GM19455 (cell line): ENCODE data around the gene HOXD11.

Experiments used
- ATAC-seq: cut with Tn5 transposase; IDR thresholded peaks from one replicate; pipeline ENCODE4 v1.9.1; 2021; ENCODE audit not compliant: unreplicated experiment

HOXD11 gene

GRCh38 chr2:176105078-176105729 is 1.9 kb upstream of the HOXD11 start:
- ATAC-seq: no peak

DNA sequence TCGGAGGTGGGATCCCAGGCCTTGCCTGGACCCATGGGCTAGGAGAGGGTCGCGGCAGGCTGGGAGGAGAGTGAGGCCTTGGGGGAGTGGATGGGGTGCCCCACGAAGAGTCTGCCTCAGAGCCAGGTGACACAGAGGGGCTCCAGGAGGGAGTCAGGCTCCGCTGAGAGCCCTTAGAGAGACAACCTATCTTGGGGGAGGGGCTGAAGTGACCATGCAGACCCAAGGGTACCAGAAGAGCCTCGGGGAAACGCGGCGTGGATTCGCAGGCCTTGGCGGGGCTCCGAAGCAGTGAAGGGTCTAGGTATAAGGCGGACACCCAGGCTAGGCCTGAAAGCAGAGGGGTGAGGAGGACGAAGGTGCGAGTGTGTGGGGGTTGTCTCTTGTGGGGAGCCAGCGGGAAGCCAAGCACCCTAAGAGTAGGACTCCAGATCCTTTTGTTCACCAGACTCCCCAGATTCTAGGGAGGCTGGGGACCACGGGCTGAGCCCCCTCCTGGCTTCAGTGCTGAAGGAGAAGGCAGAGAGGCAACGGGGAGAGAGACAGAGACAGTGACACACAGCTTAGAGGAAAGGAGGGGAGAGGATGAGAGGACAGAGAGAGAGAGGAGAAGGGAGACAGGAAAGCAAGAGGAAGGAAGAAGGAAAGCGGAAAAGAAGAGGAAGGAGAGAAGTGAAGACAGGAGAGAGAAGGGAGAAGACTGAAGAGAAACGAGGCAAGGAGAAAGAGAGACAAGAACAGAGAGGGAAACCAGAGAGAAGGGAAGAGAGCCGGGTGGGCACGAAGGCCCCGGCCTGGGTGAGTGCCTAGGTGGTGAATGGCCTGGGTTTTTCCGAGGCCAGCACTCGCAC is 1.1 kb upstream of the HOXD11 start:
- ATAC-seq: no peak

DNA sequence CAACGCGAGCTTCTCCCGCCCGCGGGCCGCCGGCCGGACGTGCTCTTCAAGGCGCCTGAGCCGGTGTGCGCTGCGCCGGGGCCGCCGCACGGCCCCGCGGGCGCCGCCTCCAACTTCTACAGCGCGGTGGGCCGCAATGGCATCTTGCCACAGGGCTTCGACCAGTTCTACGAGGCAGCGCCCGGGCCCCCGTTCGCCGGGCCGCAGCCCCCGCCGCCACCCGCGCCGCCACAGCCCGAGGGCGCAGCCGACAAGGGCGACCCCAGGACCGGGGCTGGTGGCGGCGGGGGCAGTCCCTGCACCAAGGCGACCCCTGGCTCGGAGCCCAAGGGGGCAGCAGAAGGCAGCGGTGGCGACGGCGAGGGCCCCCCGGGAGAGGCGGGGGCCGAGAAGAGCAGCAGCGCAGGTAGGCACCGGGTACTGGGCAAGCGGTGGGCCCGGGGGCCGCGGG is 676 bp downstream of the HOXD11 start:
- ATAC-seq: no peak

DNA sequence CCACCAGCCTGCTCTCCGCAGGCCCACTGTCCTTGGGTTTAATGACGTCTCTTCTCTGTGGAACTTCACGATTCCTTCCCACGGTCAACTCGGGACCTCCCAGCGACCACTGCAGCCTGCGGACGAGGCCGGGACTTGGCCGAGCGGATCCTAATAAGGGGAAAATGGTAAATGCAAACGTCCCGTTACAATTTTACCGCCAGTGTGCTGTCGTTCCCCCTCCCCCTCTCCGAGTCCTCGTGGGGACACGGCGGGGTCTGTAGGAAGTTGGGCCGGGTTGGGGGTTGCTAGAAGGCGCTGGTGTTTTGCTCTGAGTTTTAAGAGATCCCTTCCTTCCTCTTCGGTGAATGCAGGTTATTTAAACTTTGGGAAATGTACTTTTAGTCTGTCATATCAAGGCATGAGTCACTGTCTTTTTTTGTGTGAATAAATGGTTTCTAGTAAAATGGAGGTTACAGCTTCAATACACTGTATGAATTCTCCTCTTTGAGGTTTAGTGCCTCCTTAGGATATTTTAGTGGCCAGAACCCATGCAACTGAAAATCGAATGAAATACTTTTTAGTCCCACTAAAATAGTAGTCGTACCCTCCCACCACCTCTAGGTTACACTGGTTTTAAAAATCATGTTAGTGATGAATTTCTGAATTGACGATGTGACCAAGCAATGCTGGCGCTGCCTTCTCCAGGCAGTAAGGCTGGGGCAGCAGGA is 2.3 kb downstream of the HOXD11 start:
- ATAC-seq: no peak

GRCh38 chr2:176109946-176110345 is 2.9 kb downstream of the HOXD11 start:
- ATAC-seq: no peak

- no peak for ATAC-seq
Measured at GRCh38 chr2:176110415-176111308, 3.6 kb downstream of the HOXD11 start.

- no peak for ATAC-seq
Measured at GRCh38 chr2:176111309-176111663, 4.2 kb downstream of the HOXD11 start.

- ATAC-seq: no peak
Measured at GRCh38 chr2:176111846-176112374, 4.8 kb downstream of the HOXD11 start.

- ATAC-seq: no peak
Measured at GRCh38 chr2:176112375-176113302, 5.6 kb downstream of the HOXD11 start.

DNA sequence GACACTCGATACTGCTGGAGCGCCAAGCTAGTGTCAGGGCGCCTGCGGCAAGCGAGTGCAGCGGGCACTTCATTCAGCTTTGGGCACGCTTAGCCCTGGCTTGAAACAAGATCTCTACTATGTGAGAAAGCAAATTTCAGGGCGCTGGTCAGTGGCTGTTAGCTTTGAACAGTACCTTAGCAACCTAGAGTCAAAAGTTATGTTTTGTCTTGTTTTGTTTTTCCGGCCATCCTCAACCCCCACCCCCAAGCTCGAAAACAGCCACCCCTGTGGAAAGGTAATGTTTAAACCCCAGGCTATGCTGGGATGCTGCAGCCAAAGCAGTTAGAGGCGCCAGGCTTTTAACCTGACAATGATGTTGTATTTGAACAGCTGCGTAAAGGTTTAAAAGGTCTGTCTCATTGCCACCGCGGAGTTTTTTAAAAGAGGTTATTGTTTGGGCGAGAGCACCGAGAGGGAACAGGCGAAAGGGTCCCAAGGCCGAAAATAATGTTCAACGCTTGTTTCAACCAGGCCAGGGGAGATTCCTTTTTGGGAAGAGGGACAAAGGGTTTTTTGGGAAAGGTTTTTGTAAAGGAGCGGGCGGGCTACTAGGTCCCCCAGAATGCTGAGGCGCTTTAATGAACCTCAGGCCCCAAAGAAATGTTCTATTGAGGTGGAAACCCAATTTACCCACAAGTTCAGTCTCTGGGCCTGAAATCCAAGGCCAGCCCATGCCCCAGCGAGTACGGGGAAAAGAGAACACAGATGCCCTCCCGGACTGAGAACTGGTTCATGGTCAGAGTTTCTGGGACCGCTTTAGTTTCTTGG is 7.2 kb downstream of the HOXD11 start:
- ATAC-seq: no peak

GRCh38 chr2:176114930-176115625 is 8.0 kb downstream of the HOXD11 start:
- no peak for ATAC-seq

GRCh38 chr2:176115883-176116813 is 9.1 kb downstream of the HOXD11 start, which contains the start of gene HOXD10:
HOXD10 (plus strand) TSS chr2:176116778; CDS start chr2:176116834, 56 bp downstream.
- ATAC-seq: no peak

DNA sequence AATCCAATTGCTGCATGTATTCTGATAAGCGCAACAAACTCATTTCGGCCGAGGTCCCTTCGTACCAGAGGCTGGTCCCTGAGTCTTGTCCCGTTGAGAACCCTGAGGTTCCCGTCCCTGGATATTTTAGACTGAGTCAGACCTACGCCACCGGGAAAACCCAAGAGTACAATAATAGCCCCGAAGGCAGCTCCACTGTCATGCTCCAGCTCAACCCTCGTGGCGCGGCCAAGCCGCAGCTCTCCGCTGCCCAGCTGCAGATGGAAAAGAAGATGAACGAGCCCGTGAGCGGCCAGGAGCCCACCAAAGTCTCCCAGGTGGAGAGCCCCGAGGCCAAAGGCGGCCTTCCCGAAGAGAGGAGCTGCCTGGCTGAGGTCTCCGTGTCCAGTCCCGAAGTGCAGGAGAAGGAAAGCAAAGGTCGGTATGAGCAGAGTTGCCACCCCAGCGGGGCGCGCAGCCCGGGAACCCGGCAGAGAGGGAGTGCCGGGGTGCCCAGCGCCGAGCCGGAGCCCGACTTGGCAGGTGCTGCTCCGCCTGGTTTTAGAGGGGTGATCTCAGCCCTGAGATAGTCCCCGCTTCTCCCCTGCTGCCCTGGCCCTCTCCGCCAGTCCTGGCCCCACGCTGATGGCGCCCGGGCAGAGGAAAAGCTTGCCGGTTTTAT is 10.2 kb downstream of the HOXD11 start:
- ATAC-seq: no peak

DNA sequence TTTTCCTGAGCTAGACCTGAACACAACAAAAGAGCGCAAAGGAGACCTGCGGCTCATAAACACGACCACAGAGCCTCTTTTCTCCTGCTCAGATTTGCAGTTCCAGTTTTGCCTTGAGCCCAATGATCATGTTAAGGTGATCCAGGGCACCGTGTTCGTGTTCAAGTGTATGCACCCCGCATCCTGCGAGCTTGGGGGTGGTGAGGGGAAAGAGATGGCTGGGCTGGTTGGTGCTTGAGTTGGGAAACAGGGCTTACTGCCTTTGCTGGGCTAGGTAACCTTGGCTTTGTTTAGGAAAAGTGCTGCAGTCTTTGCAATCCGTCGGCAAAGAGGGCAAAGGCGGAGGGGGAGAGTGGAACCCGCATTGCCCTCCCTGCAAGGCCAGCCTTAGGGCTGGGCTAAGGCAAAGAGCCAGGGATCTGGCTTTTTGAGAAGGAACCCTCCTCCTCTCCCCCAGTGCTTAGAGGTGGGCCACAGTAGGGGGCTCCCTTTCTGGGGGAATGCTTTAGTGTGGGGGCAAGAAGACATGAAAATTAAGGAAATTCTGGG is 10.8 kb downstream of the HOXD11 start:
- ATAC-seq: no peak

GRCh38 chr2:176118601-176119339 is 11.7 kb downstream of the HOXD11 start:
- no peak for ATAC-seq
